Psoas muscle (tissue), 8 donors: ENCODE measurements around the gene HOXA9. TPM values are rescaled to one million over a fixed set of nuclear protein-coding genes. Genes with fewer than 3 reads are reported as not detected.

Source experiments
- ATAC-seq, 4 donors: fragments of 200-7000 bp; cut with Tn5 transposase; one replicate each; pipeline ENCODE4 v1.9.1; 2020; ENCODE audit warnings: moderate library complexity in 3 of 4, mild to moderate bottlenecking in 2 of 4
- DNase-seq, 2 donors: peaks; one replicate each; pipeline ENCODE4 v3.0.0-alpha.2; 2020
- H3K27ac ChIP-seq: fragments of 200-600 bp; one replicate; pipeline ENCODE4 v1.8.0; 2022
- H3K27me3 ChIP-seq, 3 donors: fragments of 200-600 bp in 1 of 3; one replicate each; pipeline versions ENCODE4 v1.6.1 to v1.8.0; 2013 to 2022; ENCODE audit warnings: low read length in 2 of 3, mild to moderate bottlenecking in 2 of 3, moderate library complexity in 1 of 3; ENCODE audit not compliant: insufficient read depth in 3 of 3
- H3K36me3 ChIP-seq, 2 donors: fragments of 200-600 bp in 1 of 2; one replicate each; pipeline versions ENCODE4 v1.6.1 to v1.8.0; 2013 to 2022; ENCODE audit warnings: low read depth in 1 of 2, mild to moderate bottlenecking in 1 of 2, moderate library complexity in 1 of 2; ENCODE audit not compliant: insufficient read depth in 1 of 2
- H3K4me1 ChIP-seq: fragments of 200-600 bp; one replicate; pipeline ENCODE4 v1.8.0; 2022
- H3K4me3 ChIP-seq: fragments of 200-600 bp; one replicate; pipeline ENCODE4 v1.8.0; 2022; ENCODE audit warnings: mild to moderate bottlenecking
- H3K9me3 ChIP-seq: fragments of 200-600 bp; one replicate; pipeline ENCODE4 v1.8.0; 2022
- CTCF ChIP-seq: fragments of 200-600 bp; IDR thresholded peaks from one replicate; pipeline ENCODE4 v1.8.0; 2022; ENCODE audit warnings: antibody characterized with exemption
- WGBS, 3 donors: extraction: QIAGEN DNeasy Blood & Tissue Kit; methylation state at CpG; one replicate each; pipeline versions ENCODE4 v1.1.6 to v1.1.7; 2013; 5-methylcytosine and 5-hydroxymethylcytosine counted together
- intact Hi-C, 2 donors: fragments of 100-400 bp; cut with DNase I; formaldehyde crosslinking; loops; one replicate each; pipeline versions ENCODE4 v1.11.0 to v1.14.2; 2022
- polyA plus RNA-seq, 3 donors: library from polyadenylated mRNA; stranded (reverse); fragments of 200-250 nt; gene quantifications; one replicate each; pipeline ENCODE4 v1.2.3, GENCODE V29; 2013
- total RNA-seq, 4 donors: library from RNA; stranded (reverse); fragmentation: NEBNext Ultra II Directional in 2 of 4; extraction: Animal tissue kit (Norgen Biotek cat#: 25700) in 2 of 4; gene quantifications; one replicate each; pipeline versions ENCODE4 v1.2.1 to v1.2.4, GENCODE V29; 2021 to 2023
- donor health status: healthy with polysubstance abuse.
- donor health status: DM: no; HTN: no; CAD: no; lungs with moderate emphysema.
- donor health status: Bipolar disorder and iron deficiency.
- donor health status: healthy.
- donor health status: DM: yes; HTN: yes; CAD: no.
- donor health status: DM: no; HTN: no; CAD: no.
- donor health status: DM: no; HTN: no; CAD: no.
- donor health status: DM: yes; HTN: yes; CAD: no.

The HOXA9 gene
- total and polyA plus RNA-seq, 7 donors, result 0.81 to 55.9 (median 16.0) TPM; not detected in 1

- Histone ChIP-seq H3K4me3 (peak overlapping the region; percentile 79), H3K36me3 (no peaks in the 10 kb centered on the region), H3K27ac (peak overlapping the region; percentile 86), H3K9me3 (no peaks in the 10 kb centered on the region), H3K27me3 (no peaks in the 10 kb centered on the region), H3K4me1 (peaks cover 25% of the 10 kb centered on the region)
- no peak for TF ChIP-seq CTCF
- 82 to 85% (median 84%) methylated on average over 27 of the region's 27 CpGs for WGBS, 3 donors
- DNase-seq (peak in 1 of 2 donors; percentile 26), ATAC-seq (no peak)
- intact Hi-C loops, result loop anchor here (2.0 to 10.0 kb wide), 11 partner anchors 307 to 1595 kb away; partner anchors contain the start of genes CBX3 (in 2 of the 2) and HNRNPA2B1 (in 2 of the 2)
These were observed 5.8 kb downstream of the HOXA9 start for GRCh38 chr7:27159266-27160144.

GRCh38 chr7:27158436-27159265, 6.7 kb downstream of the HOXA9 start:
- Histone ChIP-seq H3K9me3 (no peaks in the 10 kb centered on the region), H3K36me3 (no peaks in the 10 kb centered on the region), H3K4me1 (peaks cover 20% of the 10 kb centered on the region), H3K27ac (peak overlapping the region; percentile 49), H3K4me3 (no peak overlapping the region), H3K27me3 (no peaks in the 10 kb centered on the region)
- intact Hi-C loops, result loop anchor here (5.0 to 10.0 kb wide), 2 partner anchors 956 to 1274 kb away; partner anchors contain the start of genes CBX3 (in 1 of the 2) and HNRNPA2B1 (in 1 of the 2)
- 73 to 88% (median 79%) methylated on average over 35 of the region's 35 CpGs for WGBS, 3 donors
- DNase-seq (peak in 1 of 2 donors; percentile 52), ATAC-seq (no peak)
- TF ChIP-seq CTCF, result no peak

DNA sequence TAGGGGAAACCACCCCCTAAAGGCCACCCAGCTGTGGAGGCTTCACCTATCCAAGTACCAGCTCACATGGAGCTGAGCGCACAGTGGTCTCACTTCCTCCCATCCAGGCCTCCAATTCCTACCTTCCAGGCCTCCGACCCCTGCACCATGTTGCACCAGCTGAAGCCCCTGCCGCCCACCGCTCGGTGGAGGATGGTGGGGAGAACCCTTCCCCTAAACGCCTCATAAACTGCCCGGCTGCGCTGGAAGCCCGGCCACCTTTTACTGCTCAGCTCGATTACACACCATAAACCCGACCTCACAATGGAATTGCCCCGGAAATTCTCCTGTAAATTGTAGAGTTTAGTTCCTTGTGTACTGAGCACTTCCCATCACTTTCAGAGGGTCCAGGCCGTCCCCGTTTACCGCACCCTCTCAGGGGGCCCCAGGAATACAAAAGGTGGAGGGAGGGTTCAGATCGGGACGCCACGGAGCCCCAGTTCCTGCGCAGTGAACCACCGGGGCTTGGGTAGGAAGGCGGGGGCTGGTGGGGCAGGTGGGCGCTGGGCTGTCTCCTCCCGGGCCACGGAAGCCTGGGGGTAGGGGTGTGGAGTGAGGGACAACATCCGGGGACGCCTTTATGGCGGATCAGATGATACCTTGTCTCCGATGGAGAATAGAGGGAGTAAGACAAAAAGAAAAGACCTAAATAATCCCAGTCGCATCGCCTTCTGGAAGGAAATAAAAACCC, 7.5 kb downstream of the HOXA9 start:
- no peak for TF ChIP-seq CTCF
- Histone ChIP-seq H3K9me3 (no peaks in the 10 kb centered on the region), H3K4me1 (peaks cover 14% of the 10 kb centered on the region), H3K27me3 (no peaks in the 10 kb centered on the region), H3K4me3 (no peak overlapping the region), H3K27ac (peak overlapping the region; percentile 91), H3K36me3 (no peaks in the 10 kb centered on the region)
- WGBS, 3 donors, result 86 to 90% (median 88%) methylated on average over 29 to 30 of the region's 30 CpGs
- intact Hi-C loops, result loop anchor here (5.0 to 10.0 kb wide), 2 partner anchors 956 to 1273 kb away; partner anchors contain the start of genes CBX3 (in 1 of the 2) and HNRNPA2B1 (in 1 of the 2)
- ATAC-seq, result no peak
- peak in 1 of 2 donors; percentile 49 for DNase-seq
